NCI-H1417 (cell line): Measurements from ENCODE around the gene PXYLP1.
"Not testable (repeated sequence)": the region's sequence is repeated elsewhere in the genome, so short reads cannot be mapped to it uniquely, and the experiment has no call there.

Experiments
- DNase-seq, 3 experiments: peaks; one replicate each; lab custom pipeline; 2025; lab: John Stamatoyannopoulos, UW

The PXYLP1 gene

DNA sequence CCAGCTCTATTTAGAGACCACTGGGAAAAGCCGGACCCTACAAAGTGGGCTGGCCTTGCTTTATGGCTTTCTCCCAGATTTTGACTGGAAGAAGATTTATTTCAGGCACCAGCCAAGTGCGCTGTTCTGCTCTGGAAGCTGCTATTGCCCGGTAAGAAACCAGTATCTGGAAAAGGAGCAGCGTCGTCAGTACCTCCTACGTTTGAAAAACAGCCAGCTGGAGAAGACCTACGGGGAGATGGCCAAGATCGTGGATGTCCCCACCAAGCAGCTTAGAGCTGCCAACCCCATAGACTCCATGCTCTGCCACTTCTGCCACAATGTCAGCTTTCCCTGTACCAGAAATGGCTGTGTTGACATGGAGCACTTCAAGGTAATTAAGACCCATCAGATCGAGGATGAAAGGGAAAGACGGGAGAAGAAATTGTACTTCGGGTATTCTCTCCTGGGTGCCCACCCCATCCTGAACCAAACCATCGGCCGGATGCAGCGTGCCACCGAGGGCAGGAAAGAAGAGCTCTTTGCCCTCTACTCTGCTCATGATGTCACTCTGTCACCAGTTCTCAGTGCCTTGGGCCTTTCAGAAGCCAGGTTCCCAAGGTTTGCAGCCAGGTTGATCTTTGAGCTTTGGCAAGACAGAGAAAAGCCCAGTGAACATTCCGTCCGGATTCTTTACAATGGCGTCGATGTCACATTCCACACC, 60.9 kb downstream of the PXYLP1 start:
- no peak for DNase-seq

DNA sequence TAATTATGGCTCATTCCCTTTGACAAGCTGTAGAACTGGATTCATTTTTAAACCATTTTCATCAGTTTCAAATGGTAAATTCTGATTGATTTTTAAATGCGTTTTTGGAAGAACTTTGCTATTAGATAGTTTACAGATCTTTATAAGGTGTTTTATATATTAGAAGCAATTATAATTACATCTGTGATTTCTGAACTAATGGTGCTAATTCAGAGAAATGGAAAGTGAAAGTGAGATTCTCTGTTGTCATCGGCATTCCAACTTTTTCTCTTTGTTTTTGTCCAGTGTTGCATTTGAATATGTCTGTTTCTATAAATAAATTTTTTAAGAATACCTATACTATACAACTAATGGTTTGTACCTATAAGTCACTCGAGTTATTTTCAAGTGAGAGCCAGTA, 62.7 kb downstream of the PXYLP1 start:
- no peak for DNase-seq

DNA sequence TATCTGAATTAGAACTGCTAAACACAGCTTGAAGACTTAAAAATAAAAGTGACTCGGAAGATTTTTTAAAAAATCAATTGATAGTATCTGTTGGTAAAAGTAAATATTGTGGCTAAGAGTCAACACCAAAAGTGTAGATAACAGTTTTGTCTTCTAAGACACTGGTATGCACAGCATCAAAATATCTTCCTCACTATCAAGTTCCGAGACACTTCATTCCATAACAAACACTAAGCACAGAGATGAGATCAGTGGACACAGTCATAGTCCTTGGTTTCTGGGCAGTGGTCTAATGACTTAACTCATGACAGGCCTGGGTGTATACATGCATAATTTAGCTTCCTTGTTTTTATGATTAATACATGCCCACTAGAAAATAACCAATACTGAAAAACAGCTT, 63.2 kb downstream of the PXYLP1 start:
- DNase-seq = no peak

DNA sequence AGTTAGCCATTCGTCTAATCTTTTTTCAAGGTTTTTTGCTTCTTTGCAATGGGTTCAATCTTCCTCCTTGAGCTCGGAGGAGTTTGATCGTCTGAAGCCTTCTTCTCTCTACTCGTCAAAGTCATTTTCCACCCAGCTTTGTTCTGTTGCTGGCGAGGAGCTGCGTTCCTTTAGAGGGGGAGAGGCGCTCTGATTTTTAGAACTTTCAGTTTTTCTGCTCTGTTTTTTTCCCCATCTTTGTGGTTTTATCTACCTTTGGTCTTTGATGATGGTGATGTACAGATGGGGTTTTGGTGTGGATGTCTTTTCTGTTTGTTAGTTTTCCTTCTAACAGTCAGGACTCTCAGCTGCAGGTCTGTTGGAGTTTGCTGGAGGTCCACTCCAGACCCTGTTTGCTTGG, 68.8 kb downstream of the PXYLP1 start:
- DNase-seq = not testable (repeated sequence)

DNA sequence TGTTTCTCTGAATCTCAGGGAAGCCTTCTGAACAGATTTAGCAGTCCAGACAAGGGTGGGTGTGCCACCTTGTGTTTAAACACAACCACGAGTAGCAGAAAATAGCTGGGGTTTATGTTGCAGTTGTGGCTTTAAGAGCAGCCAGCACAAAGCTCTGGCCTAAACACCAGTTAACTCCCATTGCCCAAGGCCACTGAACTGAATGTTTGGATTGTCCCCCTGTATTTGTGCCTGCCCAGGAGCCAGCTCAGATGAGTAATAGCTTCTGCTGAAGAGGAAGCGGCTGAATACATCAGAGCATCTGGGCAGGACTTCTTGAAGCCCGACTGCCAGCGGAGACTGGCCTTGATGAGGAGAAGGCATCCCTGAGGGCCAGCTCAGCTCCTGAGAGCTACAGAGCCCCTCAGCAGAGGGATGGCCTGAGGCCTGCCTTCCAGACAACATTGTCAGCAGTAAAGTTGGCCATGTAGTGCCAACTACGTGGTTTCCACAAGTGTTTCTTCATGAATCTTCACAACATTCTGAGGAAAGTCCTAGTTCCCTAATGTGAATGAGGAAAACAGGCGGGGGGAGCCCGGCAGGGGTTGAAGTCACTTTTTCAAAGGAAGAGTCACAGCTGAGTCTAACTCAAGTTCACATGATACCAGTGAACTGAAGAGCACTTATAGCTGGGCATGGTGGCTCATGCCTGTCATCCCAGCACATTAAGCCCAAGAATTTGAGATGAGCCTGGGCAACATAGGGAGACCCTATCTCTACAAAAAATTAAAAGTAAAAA, 70.9 kb downstream of the PXYLP1 start:
- peak in 1 of 3 experiments; percentile 31 for DNase-seq

DNA sequence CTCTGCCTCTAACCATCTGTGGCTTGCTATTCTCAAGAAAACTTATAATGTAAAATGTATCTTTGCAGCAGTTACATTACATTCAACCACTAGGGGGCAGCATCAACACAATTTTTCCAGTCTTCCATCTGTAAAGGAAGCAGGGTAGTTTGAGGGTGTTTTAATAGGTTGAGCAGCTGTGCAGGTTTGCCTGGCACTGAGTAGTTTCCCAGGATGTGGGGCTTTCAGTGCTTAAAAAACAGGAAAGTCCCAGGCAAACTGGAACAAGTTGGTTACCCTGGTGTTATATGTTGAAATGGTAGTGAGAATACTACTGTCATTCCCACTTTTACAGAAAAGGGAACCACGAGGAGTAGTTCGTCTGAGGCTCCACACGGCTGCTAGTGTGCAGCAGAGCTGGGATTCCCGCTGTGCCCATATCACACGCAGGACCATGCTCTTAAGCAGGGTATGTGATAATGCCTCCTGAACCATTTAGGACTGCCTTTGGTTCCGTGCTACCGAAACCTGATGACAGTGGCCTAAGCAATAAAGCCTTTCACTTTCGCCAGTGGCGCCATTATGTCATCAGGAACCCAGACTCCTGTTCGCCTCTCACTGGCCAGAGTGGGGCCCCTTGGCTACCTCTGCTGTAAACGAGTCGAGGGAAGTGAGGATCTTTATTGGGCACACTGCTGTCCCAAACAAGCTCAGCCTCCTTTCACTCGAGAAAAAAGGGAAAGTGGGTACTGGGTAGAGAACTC, 72.0 kb downstream of the PXYLP1 start:
- peak; percentile 64 to 88 (median 78) for DNase-seq

DNA sequence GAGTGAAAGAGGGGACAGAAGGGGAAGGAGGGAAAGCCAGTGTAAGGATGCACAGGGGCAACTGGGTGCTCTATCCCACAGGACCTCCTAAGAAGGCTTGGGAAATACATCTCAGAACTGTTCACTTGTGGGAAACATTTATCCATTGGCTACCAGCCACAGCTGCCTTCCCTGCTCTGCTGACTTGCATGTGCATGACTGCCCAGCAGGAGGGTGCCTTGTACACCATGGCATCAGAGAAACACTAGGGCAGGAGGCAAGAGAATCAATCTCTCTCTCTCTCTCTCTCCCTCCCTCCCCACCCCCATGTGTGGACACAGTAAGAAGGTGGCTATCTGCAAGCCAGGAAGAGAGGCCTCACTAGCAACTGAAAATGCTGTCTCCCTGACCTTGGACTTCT, 73.8 kb downstream of the PXYLP1 start:
- peak in 2 of 3 experiments; percentile 11 to 35 for DNase-seq

DNA sequence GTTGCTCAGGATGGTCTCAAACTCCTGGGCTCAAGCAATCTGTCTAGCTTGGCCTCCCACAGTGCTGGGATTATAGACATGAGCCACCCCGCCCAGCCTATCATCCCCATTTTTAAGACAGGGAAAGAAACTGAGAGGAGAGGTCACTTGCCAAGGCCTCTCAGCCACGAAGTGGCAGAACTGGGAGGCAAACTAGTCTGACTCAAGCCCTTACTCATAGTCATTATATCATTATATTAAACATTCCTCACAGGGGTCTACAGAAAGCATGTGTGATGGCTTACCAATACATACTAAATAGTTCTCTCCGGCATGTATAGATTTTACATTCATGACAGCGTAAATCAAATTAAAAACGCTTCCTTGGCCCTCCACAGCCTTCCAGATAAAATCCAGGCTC, 74.7 kb downstream of the PXYLP1 start:
- no peak for DNase-seq

DNA sequence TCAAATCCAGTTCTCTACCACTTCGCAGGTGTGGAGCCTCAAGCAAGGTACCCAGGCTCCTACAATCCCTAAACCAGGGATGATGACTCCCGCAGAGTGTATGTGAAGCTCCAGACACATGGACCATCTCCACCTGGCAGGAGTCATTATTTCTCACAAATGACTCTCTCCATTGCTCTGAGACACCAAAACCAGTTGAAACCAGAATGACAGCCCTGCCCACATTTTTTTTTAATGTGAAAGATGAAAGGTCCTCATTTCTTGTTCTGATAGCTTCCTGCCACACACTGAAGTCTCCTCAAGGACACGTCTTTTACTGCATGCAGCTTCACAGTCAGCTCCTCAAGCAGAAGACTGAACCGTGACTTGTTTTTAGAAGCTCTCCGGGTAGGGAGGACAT, 75.3 kb downstream of the PXYLP1 start:
- no peak for DNase-seq

DNA sequence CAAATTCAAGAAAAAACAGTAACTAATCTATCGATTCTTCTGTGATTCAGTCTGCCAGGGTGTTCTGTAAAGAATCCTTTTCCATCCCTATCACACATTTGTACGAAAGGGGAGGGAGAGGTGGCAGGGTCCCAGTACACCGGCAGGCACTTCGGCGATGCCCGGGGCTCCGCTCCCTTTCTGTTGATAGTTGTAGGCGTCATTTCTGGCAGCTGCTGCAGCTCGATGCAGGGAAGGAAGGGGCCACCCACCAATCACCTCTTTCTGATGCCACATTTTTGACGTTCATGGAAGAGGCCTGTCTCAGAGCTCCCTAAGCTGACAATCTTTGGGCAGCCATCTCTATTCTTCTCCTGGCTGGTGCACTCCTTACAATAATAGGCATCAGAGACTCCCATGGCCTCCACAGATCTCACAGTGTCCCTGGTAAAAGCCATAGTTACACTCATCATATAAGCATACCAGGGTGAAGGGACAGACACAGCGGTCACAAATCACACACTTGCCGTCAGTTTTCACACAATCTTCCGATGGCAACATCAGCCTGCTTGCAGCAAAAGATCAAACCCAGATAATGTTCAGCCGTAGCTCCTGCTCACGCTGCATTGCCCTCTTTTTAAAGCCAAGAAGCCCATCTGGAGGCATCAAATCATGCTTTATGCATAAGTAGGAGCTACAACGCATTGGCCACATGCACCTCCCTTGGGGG, 75.9 kb downstream of the PXYLP1 start:
- no peak for DNase-seq

DNA sequence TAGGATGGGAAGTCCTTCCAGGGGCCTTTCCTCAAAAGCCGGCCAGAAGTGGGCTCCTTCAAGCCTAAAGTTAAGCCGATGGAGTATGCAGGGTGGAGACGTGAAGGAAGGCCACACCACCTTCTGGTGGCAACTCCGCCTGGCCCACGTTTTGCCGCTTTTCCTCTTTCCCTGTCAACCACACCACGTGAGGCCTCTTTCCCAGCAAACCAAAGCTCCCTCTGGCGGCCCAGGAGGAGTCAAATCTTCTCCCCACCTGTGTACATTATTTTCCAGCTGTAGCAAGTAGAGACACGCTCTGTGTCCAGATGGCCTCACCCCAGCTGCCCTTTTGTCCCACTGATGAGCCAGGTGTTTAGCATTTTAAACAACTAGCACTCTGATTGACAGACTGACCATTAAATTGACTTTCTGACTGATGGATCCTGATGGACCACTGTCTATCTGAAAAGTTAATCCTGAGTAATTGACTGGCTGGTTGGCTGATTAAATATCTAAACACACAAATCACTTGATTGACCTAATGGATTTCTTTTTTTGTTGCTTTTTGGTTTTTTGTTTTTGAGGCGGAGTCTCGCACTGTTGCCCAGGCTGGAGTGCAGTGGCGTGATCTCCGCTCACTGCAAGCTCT, 77.1 kb downstream of the PXYLP1 start:
- peak; percentile 44 to 78 (median 57) for DNase-seq

DNA sequence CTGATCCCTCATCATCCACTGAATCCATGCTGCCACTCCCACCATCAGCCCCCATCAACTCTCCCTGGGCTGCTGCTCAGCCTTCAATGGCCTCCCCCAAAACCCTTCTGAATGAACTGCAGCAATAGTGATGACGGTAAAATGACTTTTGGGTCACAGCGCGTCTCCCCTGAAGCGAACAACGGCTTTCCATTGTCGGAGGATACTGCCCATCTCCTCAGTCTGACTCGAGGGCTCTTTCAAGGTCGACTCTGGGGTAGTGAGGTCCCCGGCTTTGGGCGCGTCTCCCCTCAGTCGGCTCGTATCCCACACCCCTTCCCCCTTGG, 79.5 kb downstream of the PXYLP1 start:
- DNase-seq = no peak

DNA sequence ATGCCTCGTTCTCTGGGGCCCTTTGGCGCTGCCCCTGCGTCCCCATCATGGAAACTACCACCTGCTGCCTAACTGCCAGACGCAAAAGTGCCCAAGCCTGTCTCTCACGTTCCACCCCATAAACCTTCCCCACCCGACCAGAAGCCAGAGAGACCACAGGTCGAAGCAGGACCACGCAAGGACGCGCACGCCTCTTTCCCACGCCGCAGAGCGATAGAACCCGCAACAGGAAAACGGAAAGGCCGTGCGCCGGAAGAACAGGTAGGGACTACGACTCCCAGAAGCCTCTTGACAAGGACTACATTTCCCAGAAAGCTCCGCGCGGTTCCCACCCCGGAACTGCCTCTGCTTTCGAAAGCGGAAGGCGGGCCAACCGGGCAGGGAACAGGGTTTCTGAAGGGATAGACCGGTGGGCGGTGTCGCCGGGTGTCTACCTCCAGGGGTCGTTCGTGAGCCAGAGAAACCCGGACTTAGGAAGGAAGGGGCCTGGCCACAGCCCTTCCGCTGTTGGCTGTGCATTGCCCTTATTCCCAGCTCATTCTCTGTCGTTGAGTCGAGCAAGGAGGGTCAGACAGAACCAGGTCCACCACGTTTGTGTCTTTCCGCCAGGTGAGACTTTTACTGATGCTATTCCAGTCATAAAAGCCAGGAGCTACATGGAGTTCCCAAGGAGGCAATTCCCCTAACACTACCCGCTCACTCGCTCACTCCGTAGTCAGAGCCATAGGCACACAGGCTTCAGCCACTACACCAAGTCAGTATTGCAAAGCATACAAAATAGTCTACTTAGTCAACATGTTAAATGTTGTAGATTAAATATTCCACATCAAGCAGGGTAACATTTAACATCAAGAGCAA, 80.1 kb downstream of the PXYLP1 start:
- peak; percentile 96 to 99 (median 97) for DNase-seq

DNA sequence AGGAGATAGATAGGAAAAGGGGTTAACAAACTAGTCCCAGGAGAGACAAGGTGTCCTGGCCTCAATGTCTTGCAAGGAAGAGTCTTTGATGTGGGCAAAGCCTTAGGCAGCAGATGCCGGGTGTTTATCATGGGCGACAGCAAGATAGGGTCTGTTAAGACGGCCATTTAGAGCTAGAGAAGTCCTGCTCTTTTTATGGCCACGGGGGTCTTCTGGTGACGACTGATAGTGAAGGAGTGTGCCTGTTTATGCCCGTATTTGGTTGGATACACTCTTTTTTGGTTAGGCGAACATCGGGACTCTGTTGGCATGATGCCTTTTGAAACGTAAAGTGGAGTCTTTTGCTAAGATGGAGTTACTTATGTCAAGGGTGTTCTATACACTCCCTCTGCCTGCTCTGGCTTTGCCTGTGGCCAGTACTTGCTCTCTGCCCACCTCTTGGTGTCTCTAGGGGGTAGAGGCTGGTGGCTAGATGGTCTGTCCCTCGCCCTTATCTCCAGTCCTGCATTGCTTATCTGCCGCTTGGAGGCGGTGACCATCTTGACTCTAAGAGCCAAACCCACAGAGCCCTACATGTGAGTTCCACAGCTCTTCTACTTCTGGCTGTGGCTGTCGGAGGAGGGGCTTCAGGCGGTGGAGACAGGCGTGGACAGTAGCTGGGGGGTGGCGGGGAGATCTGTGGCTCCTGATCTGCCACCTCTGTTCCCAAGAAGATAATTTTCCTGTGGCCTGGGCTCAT, 80.9 kb downstream of the PXYLP1 start:
- DNase-seq = no peak

DNA sequence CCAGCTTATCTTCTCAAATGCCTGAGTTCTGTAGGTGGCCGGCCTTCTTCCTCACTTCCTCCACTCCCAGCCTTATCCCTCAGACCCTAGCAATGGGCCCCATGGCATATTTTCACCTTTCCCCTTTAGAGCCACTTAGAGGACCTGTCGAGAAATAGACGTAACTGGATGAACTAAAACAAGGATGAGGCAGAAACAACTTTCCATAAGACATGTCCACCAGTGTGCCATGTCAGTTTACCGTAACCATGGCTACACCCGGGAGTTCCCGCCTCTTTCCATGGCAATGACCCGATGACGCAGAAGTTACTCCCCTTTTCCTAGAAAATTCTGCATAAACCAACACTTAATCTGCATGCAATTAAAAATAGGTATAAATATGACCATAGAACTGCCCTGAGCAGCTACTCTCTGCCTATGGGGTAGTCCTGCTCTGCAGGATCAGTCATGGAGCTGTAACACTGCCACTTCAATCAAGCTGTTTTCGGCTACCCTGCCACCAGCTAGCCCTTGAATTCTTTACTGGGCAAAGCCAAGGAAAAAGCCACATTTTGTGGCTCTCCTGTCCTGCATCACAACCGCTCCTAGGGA, 81.6 kb downstream of the PXYLP1 start:
- no peak for DNase-seq

DNA sequence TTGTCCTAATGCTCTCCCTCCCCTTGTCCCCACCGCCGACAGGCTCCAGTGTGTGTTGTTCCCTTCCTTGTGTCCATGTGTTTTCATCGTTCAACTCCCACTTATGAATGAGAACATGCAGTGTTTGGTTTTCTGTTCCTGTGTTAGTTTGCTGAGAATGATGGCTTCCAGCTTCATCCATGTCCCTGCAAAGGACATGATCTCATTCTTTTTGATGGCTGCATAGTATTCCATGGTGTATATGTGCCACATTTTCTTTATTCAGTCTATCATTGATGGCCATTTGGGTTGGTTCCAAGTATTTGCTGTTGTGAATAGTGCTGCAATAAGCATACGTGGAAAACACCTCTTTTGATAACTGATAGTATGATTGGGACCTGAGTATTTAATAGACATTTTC, 82.8 kb downstream of the PXYLP1 start:
- DNase-seq = not testable (repeated sequence)

DNA sequence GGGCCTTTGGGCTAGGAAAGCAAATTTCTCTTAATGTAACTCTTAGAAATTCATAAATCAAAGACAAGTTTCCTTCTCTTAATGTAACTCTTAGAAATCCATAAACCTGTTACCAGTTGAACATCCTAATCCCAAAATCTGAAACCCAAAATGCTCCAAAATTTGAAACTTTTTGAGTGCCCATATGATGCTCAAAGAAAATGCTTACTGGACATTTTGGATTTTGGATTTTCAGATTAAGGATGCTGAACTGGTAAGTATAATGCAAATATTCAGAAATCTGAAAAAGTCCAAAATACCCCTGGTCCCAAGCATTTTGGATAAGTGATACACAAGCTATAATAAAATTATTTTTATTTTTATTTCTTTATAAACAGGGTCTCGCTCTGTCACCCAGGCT, 85.2 kb downstream of the PXYLP1 start:
- no peak for DNase-seq

DNA sequence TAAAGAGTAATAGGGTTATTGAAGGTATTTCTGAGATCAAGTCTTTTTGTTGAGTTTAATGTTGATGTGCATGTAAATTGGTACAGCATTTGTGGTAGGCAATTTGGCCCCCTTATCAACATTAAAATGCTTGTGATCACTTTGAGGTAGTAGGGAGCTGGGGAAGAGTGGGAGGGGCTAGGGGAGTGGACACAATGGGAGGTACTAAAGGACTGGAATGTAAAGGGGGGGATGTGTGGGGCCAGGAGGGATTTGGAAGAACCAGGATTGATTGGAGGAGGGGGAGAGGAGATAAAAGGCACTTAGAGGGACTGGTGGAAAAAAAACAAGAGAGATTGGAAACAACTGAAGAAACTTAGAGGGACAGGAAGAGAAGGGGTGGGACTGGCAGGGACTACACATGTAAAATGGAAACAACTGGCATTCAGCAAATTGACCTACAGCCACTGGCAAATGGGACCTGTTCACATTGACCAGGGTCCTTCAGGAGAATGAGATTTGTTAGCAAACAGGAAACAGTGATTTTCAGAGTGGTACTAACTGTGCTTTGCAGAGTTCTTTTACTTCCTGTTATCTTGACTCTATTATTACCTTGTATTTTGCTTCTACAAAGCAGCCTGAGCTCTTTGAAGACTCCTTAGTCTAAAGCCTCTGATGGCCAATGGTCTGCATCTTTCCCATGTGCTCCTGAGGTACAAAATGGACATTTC, 88.9 kb downstream of the PXYLP1 start:
- DNase-seq = no peak

DNA sequence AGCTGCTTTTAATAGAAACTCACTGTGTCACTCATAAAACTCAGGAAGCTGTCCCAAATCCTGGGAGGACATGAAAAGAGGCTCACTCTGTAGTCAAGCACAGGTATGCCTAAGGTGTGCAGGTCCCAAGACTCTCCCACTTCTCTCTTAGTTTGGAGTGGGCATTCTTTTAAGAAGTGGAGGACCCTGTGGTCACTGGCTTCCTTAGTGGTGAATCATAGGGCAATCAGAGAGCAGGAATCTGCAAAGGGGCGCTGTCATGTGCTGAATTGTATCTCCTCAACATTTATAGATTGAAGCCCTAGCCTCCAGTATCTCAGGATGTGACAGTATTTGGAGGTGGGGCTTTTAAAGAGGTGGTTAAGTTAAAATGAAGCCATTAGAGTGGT, 89.5 kb downstream of the PXYLP1 start:
- DNase-seq = no peak
